B cell (primary cell): ENCODE results near the gene DRD1. TPM values are rescaled to one million over a fixed set of nuclear protein-coding genes. Genes with fewer than 3 reads are reported as not detected.
A peak's percentile ranks its signal among the peaks of the same experiment; 100 is the strongest.

ENCODE experiments used
- ATAC-seq: fragments of 200-7000 bp; cut with Tn5 transposase; one replicate; pipeline ENCODE4 v1.10.0; 2021; ENCODE audit warnings: low read depth, mild to moderate bottlenecking, moderate number of reproducible peaks, moderate library complexity
- CTCF ChIA-PET: fragments of 350-600 bp; sonication (Branson Sonifier 250); formaldehyde crosslinking; loops from one replicate; lab custom pipeline; 2021; ENCODE audit warnings: antibody characterized with exemption, inconsistent platforms; lab: Charles Lee
- POLR2A ChIA-PET: fragments of 350-600 bp; sonication (Branson Sonifier 250); formaldehyde crosslinking; loops from one replicate; lab custom pipeline; 2021; ENCODE audit warnings: antibody characterized with exemption; lab: Charles Lee
- DNase-seq: peaks from one replicate; pipeline ENCODE4 v3.0.0; 2013
- H2AFZ ChIP-seq: 2 replicates; pipeline ENCODE4 v1.6.1; 2012; ENCODE audit warnings: mild to moderate bottlenecking, low read depth, low read length; ENCODE audit not compliant: insufficient read depth, poor library complexity, severe bottlenecking
- H3K27ac ChIP-seq, 2 donors: 1 replicate in 1 of 2; 2 replicates in 1 of 2; pipeline ENCODE4 v1.5.1; 2012 to 2013; ENCODE audit warnings: low read length in 2 of 2, mild to moderate bottlenecking in 2 of 2, moderate library complexity in 1 of 2
- H3K27me3 ChIP-seq, 4 experiments: fragments of 200-600 bp in 1 of 4; sonication (generic) in 1 of 4; replicated peaks in 1 of 4; 1 replicate in 2 of 4; 2 replicates in 2 of 4; pipeline versions ENCODE4 v1.6.1 to v1.7.0; 2013 to 2016; ENCODE audit warnings: low read length in 3 of 4, mild to moderate bottlenecking in 2 of 4, mixed read lengths in 1 of 4, moderate library complexity in 1 of 4; ENCODE audit not compliant: insufficient read depth in 4 of 4, control insufficient read depth in 3 of 4; ENCODE audit errors: control extremely low read depth in 1 of 4
- H3K36me3 ChIP-seq, 2 experiments: replicated peaks in 1 of 2; 1 replicate in 1 of 2; 2 replicates in 1 of 2; pipeline versions ENCODE4 v1.6.1 to v1.7.1; 2013; ENCODE audit warnings: low read length in 1 of 2; ENCODE audit not compliant: insufficient read depth in 2 of 2, control insufficient read depth in 1 of 2; ENCODE audit errors: control extremely low read depth in 1 of 2, extremely low read depth in 1 of 2
- H3K4me1 ChIP-seq, 2 donors: fragments of 200-600 bp in 1 of 2; sonication (generic) in 1 of 2; 1 replicate in 1 of 2; 2 replicates in 1 of 2; pipeline versions ENCODE4 v1.5.1 to v1.6.1; 2013 to 2017; ENCODE audit warnings: low read length in 2 of 2; ENCODE audit not compliant: control insufficient read depth in 2 of 2, insufficient read depth in 2 of 2
- H3K4me2 ChIP-seq: replicated peaks from 2 replicates; pipeline ENCODE3; 2012; ENCODE audit warnings: mild to moderate bottlenecking, low read depth, low read length; ENCODE audit not compliant: poor library complexity, severe bottlenecking
- H3K4me3 ChIP-seq, 5 experiments: fragments of 200-600 bp in 1 of 5; sonication (generic) in 1 of 5; 1 replicate in 3 of 5; 2 replicates in 2 of 5; pipeline versions ENCODE4 v1.5.1 to v1.7.0; 2011 to 2016; ENCODE audit warnings: low read length in 4 of 5, mild to moderate bottlenecking in 4 of 5, low read depth in 2 of 5, control low read depth in 1 of 5, moderate library complexity in 1 of 5; ENCODE audit not compliant: insufficient read depth in 1 of 5; ENCODE audit errors: control extremely low read depth in 1 of 5, extremely low read depth in 1 of 5
- H3K79me2 ChIP-seq: fragments of 200-600 bp; sonication (generic); one replicate; pipeline ENCODE4 v1.6.0; 2016; ENCODE audit warnings: low read length; ENCODE audit not compliant: control insufficient read depth, insufficient read depth
- H3K9ac ChIP-seq: fragments of 200-600 bp; sonication (generic); 2 replicates; pipeline ENCODE4 v1.6.1; 2017; ENCODE audit warnings: mild to moderate bottlenecking, low read length, moderate library complexity
- H3K9me3 ChIP-seq, 3 donors: one replicate each; pipeline versions ENCODE4 v1.6.1 to v1.7.1; 2013; ENCODE audit warnings: low read length in 2 of 3; ENCODE audit not compliant: control insufficient read depth in 2 of 3, insufficient read depth in 1 of 3; ENCODE audit errors: control extremely low read depth in 1 of 3
- H4K20me1 ChIP-seq: 2 replicates; pipeline ENCODE4 v1.6.0; 2012; ENCODE audit warnings: mild to moderate bottlenecking, low read length; ENCODE audit not compliant: insufficient read depth, control insufficient read depth, poor library complexity, severe bottlenecking
- H3K27ac Mint-ChIP-seq: one replicate; pipeline ENCODE4 v1.8.0; 2021; ENCODE audit warnings: mixed read lengths
- H3K27me3 Mint-ChIP-seq: one replicate; pipeline ENCODE4 v1.8.0; 2021; ENCODE audit warnings: mixed read lengths
- H3K4me1 Mint-ChIP-seq: one replicate; pipeline ENCODE4 v1.8.0; 2021; ENCODE audit warnings: mixed read lengths
- H3K4me3 Mint-ChIP-seq: one replicate; pipeline ENCODE4 v1.8.0; 2021; ENCODE audit warnings: mixed read lengths
- H3K9me3 Mint-ChIP-seq: one replicate; pipeline ENCODE4 v1.8.0; 2022; ENCODE audit warnings: mixed read lengths; ENCODE audit not compliant: insufficient read depth
- CTCF ChIP-seq: fragments of 200-600 bp; IDR thresholded peaks from one replicate; pipeline ENCODE4 v1.8.0; 2022; ENCODE audit warnings: antibody characterized with exemption, mild to moderate bottlenecking
- EZH2 ChIP-seq: IDR thresholded peaks from 2 replicates; pipeline ENCODE4 v1.6.1; 2012; ENCODE audit warnings: borderline replicate concordance, low read depth, mild to moderate bottlenecking, moderate library complexity, low read length; ENCODE audit not compliant: insufficient read depth, poor library complexity, severe bottlenecking
- WGBS: methylation state at CpG from one replicate; pipeline ENCODE4 v1.1.5; 2013; ENCODE audit warnings: missing lambda C conversion rate; ENCODE audit not compliant: insufficient coverage; 5-methylcytosine and 5-hydroxymethylcytosine counted together
- intact Hi-C: fragments of 100-400 bp; cut with micrococcal nuclease; formaldehyde crosslinking; loops from one replicate; pipeline ENCODE4 v1.10.0; 2022
- polyA plus RNA-seq: library from polyadenylated mRNA; depleted of rRNA; stranded (reverse); fragments of >200 nt; gene quantifications from 2 replicates; pipeline ENCODE4 v1.2.3, GENCODE V29; 2012
- total RNA-seq, 2 donors: library from RNA; stranded (reverse); fragments of 120-200 nt in 1 of 2; gene quantifications; 1 replicate in 1 of 2; 2 replicates in 1 of 2; pipeline versions ENCODE4 v1.2.3 to v1.2.4, GENCODE V29; 2013 to 2022

DRD1 gene
- total and polyA plus RNA-seq, 2 donors (not counting 1 experiment from before 2014, with no cell fraction given): not detected

- Histone ChIP-seq H3K9me3 (no peaks in the 10 kb centered on the region), H3K36me3 (no peaks in the 10 kb centered on the region), H3K9ac (peak within 1 kb of the TSS; percentile 69), H3K4me2 (peak within 1 kb of the TSS; percentile 77), H3K4me3 (peak within 1 kb of the TSS; percentile 50 to 85 (median 73)), H3K79me2 (peaks cover 48% of the 10 kb centered on the region), H4K20me1 (peaks cover 4% of the 10 kb centered on the region), H2AFZ (peak within 1 kb of the TSS; percentile 74), H3K4me1 (peaks cover 20 to 23% of the 10 kb centered on the region in 2 donors), H3K27me3 (no peaks in the 10 kb centered on the region), H3K27ac (peak within 1 kb of the TSS in 1 of 2 donors; percentile 44)
- H3K4me1 Mint-ChIP-seq: peaks cover 34% of the 10 kb centered on the region
- CTCF ChIA-PET: interaction anchor here (3.6 kb wide), 1 partner anchor 14 kb away, joined by 17 read pairs; no protein-coding TSS in a partner anchor
- H3K27ac Mint-ChIP-seq: peak within 1 kb of the TSS; percentile 82
- intact Hi-C loops: no loop called here
- H3K27me3 Mint-ChIP-seq: peaks cover 13% of the 10 kb centered on the region
- peak within 1 kb of the TSS; percentile 94 for H3K4me3 Mint-ChIP-seq
- POLR2A ChIA-PET: interaction anchor here (0.6 kb wide), 1 partner anchor 59 kb away, joined by 6 read pairs; no protein-coding TSS in a partner anchor
- no peak for TF ChIP-seq CTCF
- TF ChIP-seq EZH2: no peak
- DNase-seq: peak; percentile 76
- WGBS: under 1% methylated on average over 93 of the region's 94 CpGs
- H3K9me3 Mint-ChIP-seq: no peaks in the 10 kb centered on the region
- ATAC-seq: peak; percentile 85
Measured at GRCh38 chr5:175478384-175479124, 34.6 kb upstream of the DRD1 start, which contains the start of gene SFXN1. Gene SFXN1 (plus strand): TSS chr5:175478560. CDS start chr5:175492104, 13,544 bp downstream.

GRCh38 chr5:175478008-175478383 lies 34.0 kb upstream of the DRD1 start:
- POLR2A ChIA-PET: no interaction called here
- WGBS: 5% methylated on average over 8 of the region's 12 CpGs
- Histone ChIP-seq H2AFZ (peak overlapping the region; percentile 74), H3K27ac (no peak overlapping the region), H3K79me2 (peaks cover 44% of the 10 kb centered on the region), H3K36me3 (no peaks in the 10 kb centered on the region), H3K4me3 (peak overlapping the region; percentile 28 to 82 (median 62)), H3K9ac (peak overlapping the region; percentile 69), H3K4me1 (peaks cover 20 to 23% of the 10 kb centered on the region in 2 donors), H4K20me1 (peaks cover 4% of the 10 kb centered on the region), H3K9me3 (no peaks in the 10 kb centered on the region), H3K4me2 (peak overlapping the region; percentile 77), H3K27me3 (no peaks in the 10 kb centered on the region)
- CTCF ChIA-PET: interaction anchor here (3.6 kb wide), 1 partner anchor 14 kb away, joined by 17 read pairs; no protein-coding TSS in a partner anchor
- peak overlapping the region; percentile 83 for H3K4me3 Mint-ChIP-seq
- TF ChIP-seq CTCF: no peak
- TF ChIP-seq EZH2: no peak
- DNase-seq (no peak), ATAC-seq (no peak)
- no peaks in the 10 kb centered on the region for H3K9me3 Mint-ChIP-seq
- H3K4me1 Mint-ChIP-seq: peaks cover 32% of the 10 kb centered on the region
- H3K27ac Mint-ChIP-seq: peak overlapping the region; percentile 72
- intact Hi-C loops: no loop called here
- peaks cover 13% of the 10 kb centered on the region for H3K27me3 Mint-ChIP-seq
